Activated T-cell treated with anti-CD3 and anti-CD28 coated beads, Interleukin-2, amount 50 U/mL, for 24 hours (primary cell): ENCODE results near the gene TRAF3.
"Not testable (repeated sequence)": the region's sequence is repeated elsewhere in the genome, so short reads cannot be mapped to it uniquely, and the experiment has no call there.

Source experiments
- DNase-seq: peaks from one replicate; pipeline ENCODE4 v3.0.0-alpha.2; 2020
- H3K27ac Mint-ChIP-seq: 2 replicates; pipeline ENCODE4 v1.8.0; 2020; ENCODE audit warnings: mild to moderate bottlenecking, mixed read lengths
- H3K27me3 Mint-ChIP-seq: 2 replicates; pipeline ENCODE4 v1.8.0; 2020; ENCODE audit warnings: mixed read lengths
- H3K36me3 Mint-ChIP-seq: 2 replicates; pipeline ENCODE4 v1.8.0; 2020; ENCODE audit warnings: low read depth, mixed read lengths
- H3K4me1 Mint-ChIP-seq: 2 replicates; pipeline ENCODE4 v1.8.0; 2020; ENCODE audit warnings: low read depth, mixed read lengths
- H3K4me3 Mint-ChIP-seq: 2 replicates; pipeline ENCODE4 v1.8.0; 2020; ENCODE audit warnings: mild to moderate bottlenecking, moderate library complexity, mixed read lengths
- H3K9me3 Mint-ChIP-seq: 2 replicates; pipeline ENCODE4 v1.8.0; 2020; ENCODE audit warnings: mixed read lengths

The TRAF3 gene

GRCh38 chr14:102831163-102831804, 54.0 kb downstream of the TRAF3 start:
- H3K36me3 Mint-ChIP-seq = peaks cover 94% of the 10 kb centered on the region
- H3K27me3 Mint-ChIP-seq = no peaks in the 10 kb centered on the region
- H3K4me1 Mint-ChIP-seq = peaks cover 67% of the 10 kb centered on the region
- no peak for DNase-seq
- H3K27ac Mint-ChIP-seq = peak overlapping the region; percentile 85
- no peak overlapping the region for H3K4me3 Mint-ChIP-seq
- H3K9me3 Mint-ChIP-seq = no peaks in the 10 kb centered on the region

DNA sequence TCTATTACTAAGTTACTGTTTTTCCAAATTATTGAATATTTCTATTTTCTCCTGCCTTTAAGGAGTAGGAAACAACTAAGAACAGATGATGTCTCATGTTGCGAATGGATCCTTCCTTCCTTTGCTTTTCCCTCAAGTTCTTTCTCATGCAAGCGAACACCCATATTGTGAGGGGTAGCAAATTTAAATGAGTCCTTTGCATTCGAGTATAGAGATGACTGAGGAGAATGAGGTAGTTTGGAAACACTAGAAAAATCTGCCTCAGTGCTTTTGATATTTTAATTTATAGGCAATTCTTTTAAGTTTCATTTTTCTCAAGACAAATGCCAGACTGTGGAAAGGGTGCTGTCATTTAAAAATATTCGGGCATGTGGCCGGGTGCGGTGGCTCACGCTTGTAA, 56.1 kb downstream of the TRAF3 start:
- peaks cover 95% of the 10 kb centered on the region for H3K36me3 Mint-ChIP-seq
- H3K27ac Mint-ChIP-seq = no peak overlapping the region
- H3K27me3 Mint-ChIP-seq = no peaks in the 10 kb centered on the region
- H3K9me3 Mint-ChIP-seq = no peaks in the 10 kb centered on the region
- no peak overlapping the region for H3K4me3 Mint-ChIP-seq
- H3K4me1 Mint-ChIP-seq = peaks cover 49% of the 10 kb centered on the region
- DNase-seq = no peak

GRCh38 chr14:102833991-102834390, 56.7 kb downstream of the TRAF3 start:
- DNase-seq = no peak
- no peak overlapping the region for H3K4me3 Mint-ChIP-seq
- peaks cover 94% of the 10 kb centered on the region for H3K36me3 Mint-ChIP-seq
- no peaks in the 10 kb centered on the region for H3K27me3 Mint-ChIP-seq
- no peaks in the 10 kb centered on the region for H3K9me3 Mint-ChIP-seq
- peaks cover 43% of the 10 kb centered on the region for H3K4me1 Mint-ChIP-seq
- peak overlapping the region; percentile 68 for H3K27ac Mint-ChIP-seq

- H3K4me1 Mint-ChIP-seq = peaks cover 27% of the 10 kb centered on the region
- H3K27ac Mint-ChIP-seq = no peak overlapping the region
- no peaks in the 10 kb centered on the region for H3K9me3 Mint-ChIP-seq
- no peak overlapping the region for H3K4me3 Mint-ChIP-seq
- no peaks in the 10 kb centered on the region for H3K27me3 Mint-ChIP-seq
- no peak for DNase-seq
- peaks cover 96% of the 10 kb centered on the region for H3K36me3 Mint-ChIP-seq
Measured at GRCh38 chr14:102835959-102836358, 58.7 kb downstream of the TRAF3 start.

DNA sequence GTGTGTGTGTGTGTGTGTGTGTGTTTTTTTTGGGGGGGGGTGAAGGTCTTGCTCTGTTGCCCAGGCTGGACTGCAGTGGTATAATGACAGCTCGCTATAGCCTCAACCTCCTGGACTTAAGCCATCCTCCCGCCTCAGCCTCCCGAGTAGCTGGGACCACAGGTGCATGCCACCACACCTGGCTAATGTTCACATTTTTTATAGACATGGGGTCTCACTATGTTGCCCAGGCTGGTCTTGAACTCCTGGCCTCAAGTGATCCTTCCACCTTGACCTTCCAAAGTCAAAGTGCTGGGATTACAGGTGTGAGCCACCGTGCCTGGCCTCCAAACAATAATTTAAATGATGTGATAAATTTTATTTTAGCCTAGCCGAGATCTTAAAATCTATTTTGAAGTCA, 59.9 kb downstream of the TRAF3 start:
- peaks cover 18% of the 10 kb centered on the region for H3K4me1 Mint-ChIP-seq
- H3K9me3 Mint-ChIP-seq, H3K27ac Mint-ChIP-seq, DNase-seq, H3K4me3 Mint-ChIP-seq, H3K27me3 Mint-ChIP-seq: not testable (repeated sequence)
- H3K36me3 Mint-ChIP-seq = peaks cover 95% of the 10 kb centered on the region

DNA sequence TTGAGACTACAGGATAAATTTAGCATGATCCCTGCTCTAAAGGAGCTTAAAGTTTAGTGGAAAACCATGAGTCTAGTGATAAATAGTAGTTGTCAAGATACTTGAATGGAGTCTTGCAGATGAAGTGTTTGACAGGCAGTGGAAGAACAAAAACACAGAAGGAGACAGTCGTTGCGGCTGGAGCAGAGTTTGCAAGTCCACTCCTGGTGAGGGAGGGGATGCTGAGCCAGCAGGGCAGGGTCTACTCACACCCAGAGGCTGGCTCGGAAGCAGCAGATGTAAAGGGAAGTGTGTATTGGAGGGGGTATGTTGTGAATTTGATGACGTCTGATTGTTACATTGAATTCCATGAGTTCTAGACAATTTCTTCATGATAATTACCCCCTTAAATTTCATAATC, 61.3 kb downstream of the TRAF3 start:
- Mint-ChIP-seq H3K4me3 (no peak overlapping the region), H3K9me3 (no peaks in the 10 kb centered on the region), H3K4me1 (peaks cover 14% of the 10 kb centered on the region), H3K27me3 (no peaks in the 10 kb centered on the region), H3K36me3 (peaks cover 86% of the 10 kb centered on the region), H3K27ac (peak overlapping the region; percentile 1)
- DNase-seq = no peak

DNA sequence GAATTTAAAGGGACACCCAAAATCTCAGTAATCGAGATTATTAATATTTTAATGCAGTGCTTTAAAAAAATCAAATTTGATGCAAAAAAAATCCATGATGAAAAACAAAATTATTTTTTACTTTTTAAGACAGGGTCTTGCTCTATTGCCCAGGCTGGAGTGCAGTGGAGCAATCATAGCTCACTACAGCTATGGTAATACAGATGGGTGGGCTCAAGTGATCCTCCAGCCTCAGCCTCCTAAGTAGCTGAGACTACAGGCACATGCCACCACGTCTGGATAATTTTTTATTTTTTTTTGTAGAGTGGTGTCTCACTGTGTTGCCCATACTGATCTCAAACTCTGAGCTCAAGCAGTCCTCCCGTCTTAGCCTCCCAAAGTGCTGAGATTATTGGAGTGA, 62.9 kb downstream of the TRAF3 start:
- peaks cover 80% of the 10 kb centered on the region for H3K36me3 Mint-ChIP-seq
- DNase-seq = no peak
- H3K27ac Mint-ChIP-seq = no peak overlapping the region
- no peaks in the 10 kb centered on the region for H3K27me3 Mint-ChIP-seq
- no peak overlapping the region for H3K4me3 Mint-ChIP-seq
- H3K9me3 Mint-ChIP-seq = no peaks in the 10 kb centered on the region
- peaks cover 10% of the 10 kb centered on the region for H3K4me1 Mint-ChIP-seq

DNA sequence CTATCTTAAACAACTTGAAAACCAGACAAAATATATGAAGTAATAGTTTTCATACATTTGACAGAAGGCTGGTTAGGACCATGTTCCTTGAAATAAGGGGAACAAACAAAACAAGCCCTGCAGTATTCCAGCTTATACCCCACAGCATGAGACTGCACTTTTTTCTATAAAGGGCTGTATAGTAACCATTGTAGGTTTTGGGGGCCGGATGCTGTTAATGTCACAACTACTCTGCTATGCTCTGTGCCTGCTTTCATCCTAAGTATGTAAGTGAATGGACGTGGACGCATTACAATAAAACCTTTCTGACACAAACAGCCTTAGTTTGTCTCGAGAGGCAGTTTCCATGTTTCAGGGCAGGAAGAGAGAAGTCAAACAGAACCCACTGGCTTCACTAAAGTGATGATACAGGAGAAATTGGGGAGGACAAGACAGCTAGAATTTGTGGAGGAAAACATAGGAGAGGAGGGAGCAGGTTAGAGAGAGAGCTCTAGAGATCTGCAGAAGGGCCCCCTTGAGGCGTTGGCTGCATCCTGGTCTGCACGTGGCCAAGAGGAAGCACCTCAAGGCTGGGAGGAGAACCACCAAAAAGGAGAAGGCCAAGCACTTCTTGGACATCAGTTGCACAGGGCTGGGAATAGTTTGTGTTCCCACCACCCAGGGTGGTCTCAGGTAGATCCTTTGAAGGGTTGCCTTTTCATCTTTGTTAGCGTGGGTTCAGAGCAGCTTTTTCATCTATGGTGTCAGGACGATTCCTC, 63.7 kb downstream of the TRAF3 start:
- Mint-ChIP-seq H3K36me3 (peaks cover 73% of the 10 kb centered on the region), H3K4me3 (no peak overlapping the region), H3K9me3 (no peaks in the 10 kb centered on the region), H3K4me1 (peaks cover 6% of the 10 kb centered on the region), H3K27me3 (no peaks in the 10 kb centered on the region), H3K27ac (peak overlapping the region; percentile 51)
- DNase-seq = no peak

- peaks cover 74% of the 10 kb centered on the region for H3K36me3 Mint-ChIP-seq
- DNase-seq = no peak
- H3K4me1 Mint-ChIP-seq = peaks cover 14% of the 10 kb centered on the region
- peak overlapping the region; percentile 71 for H3K27ac Mint-ChIP-seq
- H3K4me3 Mint-ChIP-seq = no peak overlapping the region
- peaks cover under 1% of the 10 kb centered on the region for H3K9me3 Mint-ChIP-seq
- H3K27me3 Mint-ChIP-seq = no peaks in the 10 kb centered on the region
Measured at GRCh38 chr14:102848830-102849525, 71.7 kb downstream of the TRAF3 start.

DNA sequence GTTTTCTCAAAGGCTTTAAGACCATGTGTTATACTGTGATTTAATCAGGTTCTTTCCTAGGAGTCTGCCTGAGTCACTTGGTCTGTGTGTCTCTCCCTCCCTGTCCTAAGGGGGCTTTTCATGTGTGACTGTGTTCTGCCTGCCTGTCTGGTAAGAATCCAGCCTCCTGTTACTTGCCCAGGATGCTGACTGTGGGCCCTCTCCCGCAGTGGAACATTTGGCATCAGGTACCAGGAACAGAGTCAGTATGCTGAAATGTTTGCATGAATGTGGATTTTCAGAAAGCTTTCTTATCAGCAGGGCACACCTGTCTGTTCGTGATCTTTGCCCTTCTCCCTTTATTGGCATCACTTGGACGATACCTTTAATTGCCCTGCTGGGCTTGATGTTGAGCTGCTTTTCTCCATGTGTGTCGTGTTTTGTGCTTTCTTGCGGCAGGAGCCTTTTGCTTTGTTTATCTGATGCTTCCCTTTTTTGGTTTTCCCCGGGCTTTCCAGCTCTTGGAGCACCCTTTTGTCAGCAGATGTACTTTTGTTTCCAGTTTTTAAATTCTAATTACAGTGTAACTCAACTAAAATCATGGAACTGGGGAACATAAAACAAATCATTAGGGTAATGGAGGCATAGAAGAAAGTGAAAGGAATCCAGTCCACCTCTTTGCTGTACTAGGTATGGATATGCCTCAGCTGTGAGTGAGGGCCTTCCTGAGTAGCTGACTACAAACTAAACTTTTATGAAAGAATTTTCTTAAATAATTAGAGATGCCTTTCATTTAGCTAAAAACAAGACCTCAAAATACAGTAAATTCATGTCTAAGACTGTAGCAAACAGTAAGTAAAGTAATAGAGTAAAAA, 72.5 kb downstream of the TRAF3 start:
- Mint-ChIP-seq H3K27ac (peak overlapping the region; percentile 71), H3K36me3 (peaks cover 77% of the 10 kb centered on the region), H3K4me1 (peaks cover 15% of the 10 kb centered on the region), H3K27me3 (no peaks in the 10 kb centered on the region), H3K9me3 (peaks cover 3% of the 10 kb centered on the region), H3K4me3 (no peak overlapping the region)
- no peak for DNase-seq

DNA sequence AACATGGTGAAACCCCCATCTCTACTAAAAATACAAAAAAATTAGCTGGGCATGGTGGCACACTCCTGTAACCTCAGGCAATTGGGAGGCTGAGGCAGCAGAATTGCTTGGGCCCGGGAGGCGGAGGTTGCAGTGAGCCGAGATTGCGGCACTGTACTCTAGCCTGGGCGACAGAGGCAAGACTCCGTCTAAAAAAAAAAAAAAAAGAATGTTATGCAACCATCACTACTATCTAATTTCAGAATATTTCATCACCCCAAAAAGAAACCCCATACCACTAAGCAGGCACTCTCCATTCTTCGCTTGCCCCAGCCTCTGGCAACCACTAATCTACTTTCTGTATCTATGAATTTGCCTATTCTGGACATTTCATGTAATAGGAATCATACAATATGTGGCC, 76.4 kb downstream of the TRAF3 start:
- no peak overlapping the region for H3K4me3 Mint-ChIP-seq
- no peak for DNase-seq
- no peaks in the 10 kb centered on the region for H3K27me3 Mint-ChIP-seq
- H3K36me3 Mint-ChIP-seq = peaks cover 90% of the 10 kb centered on the region
- H3K4me1 Mint-ChIP-seq = peaks cover 23% of the 10 kb centered on the region
- H3K27ac Mint-ChIP-seq = peak overlapping the region; percentile 23
- H3K9me3 Mint-ChIP-seq = peaks cover 12% of the 10 kb centered on the region

DNA sequence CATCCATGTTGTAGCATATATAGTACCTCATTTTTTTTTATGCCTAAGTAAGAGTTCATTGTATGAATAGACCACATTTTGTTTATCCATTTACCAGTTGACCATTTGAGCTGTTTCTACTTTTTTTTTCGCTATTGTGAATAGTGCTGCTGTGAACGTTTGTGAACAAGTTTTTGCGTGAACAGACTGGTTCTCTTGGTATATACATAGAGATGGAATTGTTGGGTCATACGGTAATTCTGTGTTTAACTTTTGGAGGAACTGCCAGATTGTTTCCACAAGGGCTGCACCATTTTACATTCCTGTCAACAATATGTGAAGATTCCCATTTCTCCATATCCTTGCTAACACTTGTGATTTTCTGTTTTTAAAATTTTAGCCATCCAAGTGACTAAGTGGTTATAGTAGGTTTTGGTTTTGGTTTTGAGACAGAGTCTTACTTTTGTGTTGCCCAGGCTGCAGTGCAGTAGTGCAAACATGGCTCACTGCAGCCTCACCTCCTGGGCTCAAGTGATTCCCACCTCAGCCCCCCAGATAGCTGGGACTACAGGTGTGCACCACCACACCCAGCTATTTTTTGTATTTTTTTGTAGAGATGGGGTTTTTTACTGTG, 76.9 kb downstream of the TRAF3 start:
- H3K27me3 Mint-ChIP-seq = no peaks in the 10 kb centered on the region
- H3K4me1 Mint-ChIP-seq = peaks cover 23% of the 10 kb centered on the region
- no peak for DNase-seq
- peaks cover 12% of the 10 kb centered on the region for H3K9me3 Mint-ChIP-seq
- peaks cover 90% of the 10 kb centered on the region for H3K36me3 Mint-ChIP-seq
- H3K4me3 Mint-ChIP-seq = no peak overlapping the region
- peak overlapping the region; percentile 23 for H3K27ac Mint-ChIP-seq

DNA sequence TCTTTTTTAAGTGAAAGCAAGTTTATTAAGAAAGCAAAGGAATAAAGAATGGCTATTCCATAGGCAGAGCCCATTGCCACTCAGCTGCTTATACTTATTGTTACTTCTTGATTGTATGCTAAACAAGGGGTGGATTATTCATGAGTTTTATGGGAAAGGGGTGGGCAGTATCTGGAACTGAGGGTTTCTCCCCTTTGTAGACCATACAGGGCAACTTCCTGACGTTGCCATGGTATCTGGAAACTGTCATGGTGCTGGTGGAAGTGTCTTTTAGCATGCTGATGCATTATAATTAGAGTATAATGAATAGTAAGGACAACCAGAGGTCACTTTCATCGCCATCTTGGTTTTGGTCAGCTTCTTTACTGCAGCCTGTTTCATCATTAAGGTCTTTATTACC, 78.9 kb downstream of the TRAF3 start:
- H3K4me1 Mint-ChIP-seq = peaks cover 18% of the 10 kb centered on the region
- H3K27me3 Mint-ChIP-seq = no peaks in the 10 kb centered on the region
- DNase-seq = no peak
- H3K36me3 Mint-ChIP-seq = peaks cover 93% of the 10 kb centered on the region
- no peak overlapping the region for H3K27ac Mint-ChIP-seq
- no peak overlapping the region for H3K4me3 Mint-ChIP-seq
- H3K9me3 Mint-ChIP-seq = peaks cover 20% of the 10 kb centered on the region

DNA sequence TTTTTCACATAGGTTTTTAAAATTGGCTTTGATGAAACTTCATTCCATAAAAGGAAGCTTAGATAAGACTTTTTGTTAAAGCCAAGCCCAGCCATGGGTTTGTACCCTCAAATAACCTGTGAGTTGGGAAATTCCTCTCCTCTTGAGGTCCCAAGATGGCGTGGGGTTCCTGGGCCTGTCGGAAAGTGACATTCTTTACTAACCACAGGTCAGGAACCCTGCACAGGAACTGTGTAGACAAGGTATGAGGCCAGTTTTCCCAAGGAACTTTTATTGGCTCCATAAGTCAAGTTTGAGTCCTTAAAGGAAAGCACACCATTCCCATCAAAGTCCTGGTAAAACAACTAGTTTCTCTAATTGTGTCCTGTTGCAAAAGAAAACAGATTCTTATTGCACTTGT, 80.2 kb downstream of the TRAF3 start:
- H3K4me3 Mint-ChIP-seq = no peak overlapping the region
- H3K4me1 Mint-ChIP-seq = peaks cover 18% of the 10 kb centered on the region
- peaks cover 92% of the 10 kb centered on the region for H3K36me3 Mint-ChIP-seq
- peaks cover 23% of the 10 kb centered on the region for H3K9me3 Mint-ChIP-seq
- no peaks in the 10 kb centered on the region for H3K27me3 Mint-ChIP-seq
- no peak overlapping the region for H3K27ac Mint-ChIP-seq
- no peak for DNase-seq
